GM12878 (cell line): Measurements from ENCODE around the gene EEIG2. TPM values are rescaled to one million over a fixed set of nuclear protein-coding genes. Genes with fewer than 3 reads are reported as not detected.

Experiments used
- ATAC-seq: fragments of 200-7000 bp; cut with Tn5 transposase; 3 replicates; pipeline ENCODE4 v1.9.1; 2020; ENCODE audit warnings: mild to moderate bottlenecking, moderate library complexity
- BruUV-seq: library from RNA; stranded (reverse); fragments of 400-500 nt; replicated peaks from 2 replicates; lab custom pipeline; 2021; lab: Mats Ljungman, UMichigan
- CTCF ChIA-PET: fragments of 300-600 bp; sonication (Branson Sonifier 250); formaldehyde crosslinking; extraction: SDS; loops from one replicate; lab custom pipeline; 2021; ENCODE audit warnings: inconsistent platforms; lab: Yijun Ruan, JAX
- POLR2A ChIA-PET: fragments of 350-600 bp; formaldehyde crosslinking; extraction: SDS; loops from one replicate; lab custom pipeline; 2021; ENCODE audit warnings: inconsistent platforms; lab: Charles Lee
- RAD21 ChIA-PET: fragments of 300-600 bp; sonication (Branson Sonifier 250); formaldehyde crosslinking; loops from one replicate; lab custom pipeline; 2023; ENCODE audit warnings: antibody characterized with exemption; ENCODE audit not compliant: unreplicated experiment; lab: Charles Lee
- SMC1A ChIA-PET: fragments of 300-600 bp; sonication (Branson Sonifier 250); formaldehyde crosslinking; loops from one replicate; lab custom pipeline; 2023; ENCODE audit not compliant: unreplicated experiment, uncharacterized antibody; lab: Charles Lee
- DNase-seq: peaks from one replicate; pipeline ENCODE4 v3.0.0-alpha.2; 2011; ENCODE audit warnings: low read depth, low spot score
- FAIRE-seq: peaks from 3 replicates; lab custom pipeline; 2011; peaks lifted over from hg19 to GRCh38; lab: Jason Lieb, UNC
- H2AFZ ChIP-seq: 2 replicates; pipeline ENCODE4 v1.6.0; 2011; ENCODE audit warnings: low read depth, low read length, control low read depth; ENCODE audit not compliant: control insufficient read depth
- H3K27ac ChIP-seq: 2 replicates; pipeline ENCODE4 v1.5.1; 2011; ENCODE audit warnings: control low read depth; ENCODE audit not compliant: control insufficient read depth, insufficient read depth
- H3K27me3 ChIP-seq, 2 experiments: replicated peaks in 1 of 2; 2 replicates each; pipeline versions ENCODE4 v1.6.0 to v1.6.1; 2011; ENCODE audit warnings: low read length in 1 of 2; ENCODE audit not compliant: control insufficient read depth in 2 of 2, insufficient read depth in 2 of 2
- H3K36me3 ChIP-seq, 2 experiments: 2 replicates each; pipeline ENCODE4 v1.5.1; 2011; ENCODE audit warnings: low read length in 1 of 2; ENCODE audit not compliant: control insufficient read depth in 2 of 2, insufficient read depth in 2 of 2
- H3K4me1 ChIP-seq: 2 replicates; pipeline ENCODE4 v1.6.1; 2011; ENCODE audit warnings: mild to moderate bottlenecking, low read length, moderate library complexity, mixed read lengths; ENCODE audit not compliant: control insufficient read depth, insufficient read depth
- H3K4me2 ChIP-seq: 2 replicates; pipeline ENCODE4 v1.6.0; 2011; ENCODE audit warnings: control low read depth; ENCODE audit not compliant: control insufficient read depth, insufficient read depth
- H3K4me3 ChIP-seq: fragments of 200-600 bp; sonication (generic); 2 replicates; pipeline ENCODE4 v1.5.1; 2016
- H3K79me2 ChIP-seq: 2 replicates; pipeline ENCODE4 v1.6.0; 2011; ENCODE audit warnings: low read length; ENCODE audit not compliant: control insufficient read depth, insufficient read depth
- H3K9ac ChIP-seq: 2 replicates; pipeline ENCODE4 v1.8.0; 2011; ENCODE audit warnings: low read length, control low read depth, mixed read lengths; ENCODE audit not compliant: control insufficient read depth, insufficient read depth
- H3K9me3 ChIP-seq: replicated peaks from 3 replicates; pipeline ENCODE4 v1.5.1; 2011; ENCODE audit warnings: mild to moderate bottlenecking, low read length; ENCODE audit not compliant: control insufficient read depth, insufficient read depth
- H4K20me1 ChIP-seq: 2 replicates; pipeline ENCODE4 v1.6.0; 2011; ENCODE audit not compliant: control insufficient read depth, insufficient read depth
- CUX1 ChIP-seq: IDR thresholded peaks from 2 replicates; pipeline ENCODE4 v1.6.1; 2012; ENCODE audit warnings: improper control_type of control experiment, low read depth, low read length; ENCODE audit not compliant: insufficient replicate concordance
- SIX5 ChIP-seq: IDR thresholded peaks from 2 replicates; pipeline ENCODE4 v1.6.1; 2011; ENCODE audit warnings: mild to moderate bottlenecking, low read depth, low read length, moderate library complexity; ENCODE audit not compliant: severe bottlenecking
- SPI1 ChIP-seq: IDR thresholded peaks from 2 replicates; pipeline ENCODE4 v1.6.1; 2011; ENCODE audit warnings: low read depth, mild to moderate bottlenecking, low read length, moderate library complexity, borderline replicate concordance; ENCODE audit not compliant: insufficient read depth
- WGBS: methylation state at CpG from one replicate; pipeline ENCODE4 v1.1.6; 2016; ENCODE audit warnings: low lambda C conversion rate; ENCODE audit not compliant: insufficient replicate concordance, insufficient coverage; ENCODE audit errors: missing lambda C conversion rate; 5-methylcytosine and 5-hydroxymethylcytosine counted together
- in situ Hi-C: fragments of 300-500 bp; cut with MboI; formaldehyde crosslinking; loops from 9 replicates; pipeline ENCODE4 v1.14.3; 2018; ENCODE audit warnings: mixed read lengths
- intact Hi-C: fragments of 100-400 bp; cut with micrococcal nuclease; formaldehyde crosslinking; loops from one replicate; pipeline ENCODE4 v1.14.2; 2022; ENCODE audit not compliant: unreplicated experiment
- polyA plus RNA-seq, 11 experiments: library from polyadenylated mRNA; depleted of rRNA in 4 of 11; unstranded in 6 of 11; stranded (reverse) in 5 of 11; fragments of >200 nt; fragmentation: Nextera tagmentation in 4 of 11; fragmentation: Illumina TruSeq in 1 of 11; extraction: Ambion mirVana in 4 of 11; extraction: Trizol in 1 of 11; gene quantifications; 1 replicate in 1 of 11; 2 replicates in 10 of 11; pipeline versions ENCODE4 v1.2.1 to v1.2.3, GENCODE V29; 2011 to 2016; ENCODE audit warnings: inconsistent platforms in 2 of 11, missing spikeins in 2 of 11, low read depth in 1 of 11
- total RNA-seq, 4 experiments: library from RNA; depleted of rRNA in 3 of 4; stranded (reverse); fragments of >200 nt in 3 of 4; fragmentation: Illumina TruSeq in 1 of 4; extraction: Trizol in 1 of 4; gene quantifications; 2 replicates each; pipeline versions ENCODE4 v1.2.1 to v1.2.3, GENCODE V29; 2013 to 2021

The EEIG2 gene
- total and polyA plus RNA-seq, 10 of the 15 experiments (the other 5 are each of a cell fraction or from before 2014, with no cell fraction given) = 1.4 to 17.2 (median 9.8) TPM

DNA sequence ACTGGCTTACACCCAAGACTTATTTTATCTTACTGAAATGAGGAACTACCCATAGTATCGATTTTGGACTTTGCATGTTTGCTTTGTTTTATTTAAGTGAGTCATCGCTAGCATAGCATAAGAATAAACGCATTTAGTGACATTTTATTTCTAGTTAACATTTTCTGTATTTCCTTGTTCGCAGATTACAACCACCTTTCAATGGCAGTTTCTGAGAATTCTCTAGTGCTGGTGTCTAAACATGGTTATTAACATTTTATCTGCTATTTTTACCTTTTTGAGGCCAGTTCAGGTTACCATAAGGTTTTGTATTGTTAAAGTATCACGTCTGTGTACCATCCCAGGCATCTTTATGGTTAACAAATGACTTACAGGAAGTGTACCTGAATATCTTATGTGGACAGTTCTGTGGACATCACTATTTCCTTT is 24.5 kb downstream of the EEIG2 start:
- peak; percentile 76 for ATAC-seq
- in situ Hi-C loops = no loop called here
- TF ChIP-seq SIX5 (no peak), CUX1 (peak; percentile 1), SPI1 (peak; percentile 32; the same call in 1 of the 2 replicates)
- Histone ChIP-seq H3K9me3 (peaks cover 7% of the 10 kb centered on the region; the same call in 2 of the 3 replicates), H4K20me1 (no peaks in the 10 kb centered on the region), H3K4me3 (no peak overlapping the region), H3K9ac (no peak overlapping the region), H3K4me2 (peak overlapping the region; percentile 33; the same call in 1 of the 2 replicates), H3K36me3 (no peaks in the 10 kb centered on the region), H2AFZ (peak overlapping the region; percentile 29), H3K27me3 (no peaks in the 10 kb centered on the region), H3K4me1 (peaks cover 5% of the 10 kb centered on the region; the same call in 1 of the 2 replicates), H3K27ac (no peak overlapping the region), H3K79me2 (no peaks in the 10 kb centered on the region)
- ChIA-PET CTCF (interaction anchor here (1.1 to 2.6 kb wide), 3 partner anchors 14 to 29 kb away, joined by 3 to 9 read pairs (median 7); no protein-coding TSS in a partner anchor), SMC1A (interaction anchor here (1.0 to 1.9 kb wide), 3 partner anchors 15 to 24 kb away, joined by 3 to 8 read pairs (median 3); partner anchors contain the start of gene EEIG2), POLR2A (interaction anchor here (1.5 kb wide), 1 partner anchor 108 kb away, joined by 7 read pairs; the partner anchor contains the start of gene PRPF38B), RAD21 (no interaction called here)
- no peak for DNase-seq
- intact Hi-C loops = no loop called here
- 16% methylated on average over 5 of the region's 5 CpGs for WGBS
- no TSS peak for BruUV-seq
- no peak for FAIRE-seq
